Esophagus squamous epithelium (tissue), 4 donors: ENCODE measurements around the gene INTS15.

Source experiments
- POLR2A ChIP-seq, 4 donors: fragments of 450-650 bp; IDR thresholded peaks; one replicate each; pipeline ENCODE4 v1.6.1; 2017; ENCODE audit warnings: antibody characterized with exemption in 4 of 4, mild to moderate bottlenecking in 4 of 4, moderate library complexity in 3 of 4
- TF ChIP-seq, protein P1 (sequence below), 6 experiments: fragments of 450-650 bp in 4 of 6; fragments of 200-600 bp in 2 of 6; sonication (generic) in 2 of 6; IDR thresholded peaks; one replicate each; pipeline ENCODE4 v1.5.1; 2016 to 2019; ENCODE audit warnings: antibody characterized with exemption in 6 of 6, mild to moderate bottlenecking in 4 of 6, moderate library complexity in 4 of 6

DNA sequence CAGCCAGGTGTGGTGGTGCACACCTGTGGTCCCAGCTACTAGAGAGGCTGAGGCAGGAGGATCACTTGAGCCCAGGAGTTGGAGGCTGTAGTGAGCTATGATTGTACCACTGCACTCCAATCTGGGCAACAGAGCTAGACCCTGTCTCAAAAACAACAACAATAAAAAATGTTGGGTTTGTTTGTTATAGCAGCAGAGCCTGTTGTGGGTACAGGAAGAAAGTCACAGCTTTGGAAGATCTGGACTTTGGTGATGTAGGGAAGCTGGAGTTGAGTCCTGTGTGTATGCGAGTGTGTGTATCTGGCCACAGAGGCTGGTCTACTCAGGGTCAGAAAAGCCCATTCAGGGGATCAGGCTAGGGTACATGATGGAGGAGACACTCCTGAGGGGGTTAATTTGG, 42.4 kb upstream of the INTS15 start:
- TF ChIP-seq, protein P1, sequence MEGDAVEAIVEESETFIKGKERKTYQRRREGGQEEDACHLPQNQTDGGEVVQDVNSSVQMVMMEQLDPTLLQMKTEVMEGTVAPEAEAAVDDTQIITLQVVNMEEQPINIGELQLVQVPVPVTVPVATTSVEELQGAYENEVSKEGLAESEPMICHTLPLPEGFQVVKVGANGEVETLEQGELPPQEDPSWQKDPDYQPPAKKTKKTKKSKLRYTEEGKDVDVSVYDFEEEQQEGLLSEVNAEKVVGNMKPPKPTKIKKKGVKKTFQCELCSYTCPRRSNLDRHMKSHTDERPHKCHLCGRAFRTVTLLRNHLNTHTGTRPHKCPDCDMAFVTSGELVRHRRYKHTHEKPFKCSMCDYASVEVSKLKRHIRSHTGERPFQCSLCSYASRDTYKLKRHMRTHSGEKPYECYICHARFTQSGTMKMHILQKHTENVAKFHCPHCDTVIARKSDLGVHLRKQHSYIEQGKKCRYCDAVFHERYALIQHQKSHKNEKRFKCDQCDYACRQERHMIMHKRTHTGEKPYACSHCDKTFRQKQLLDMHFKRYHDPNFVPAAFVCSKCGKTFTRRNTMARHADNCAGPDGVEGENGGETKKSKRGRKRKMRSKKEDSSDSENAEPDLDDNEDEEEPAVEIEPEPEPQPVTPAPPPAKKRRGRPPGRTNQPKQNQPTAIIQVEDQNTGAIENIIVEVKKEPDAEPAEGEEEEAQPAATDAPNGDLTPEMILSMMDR (IDR thresholded peaks at IDR 0.05) = no peak
- no peak for TF ChIP-seq POLR2A (IDR thresholded peaks at IDR 0.05)
